ENCODE measurements around the gene PPP1R3G. TPM values are rescaled to one million over a fixed set of nuclear protein-coding genes. Genes with fewer than 3 reads are reported as not detected.

PPP1R3G gene
- total and polyA plus RNA-seq, 2 of the 13 experiments (the other 11 are each of a cell fraction or from before 2014, with no cell fraction given), result 1.2 to 1.3 TPM

GRCh38 chr6:5084781-5085647 lies at the start of gene PPP1R3G (continued):
- TF ChIP-seq ZFP91 (CRISPR knock-in tag; IDR thresholded peaks at IDR 0.05; ENCODE audit: borderline replicate concordance) (peak; percentile 8; the same call in 1 of the 2 replicates), ZNF83 (CRISPR knock-in tag; IDR thresholded peaks at IDR 0.05; ENCODE audit: borderline replicate concordance) (peak; percentile 59; the same call in 1 of the 2 replicates), ZFP90 (CRISPR knock-in tag; IDR thresholded peaks at IDR 0.05; ENCODE audit: borderline replicate concordance) (0 out of 2 replicates have a peak, but pooled peaks have one; percentile 37), RBM39 (IDR thresholded peaks at IDR 0.05; ENCODE audit: low read depth, low read length, poor library complexity, severe bottlenecking) (peak; percentile 31), ATF7 (IDR thresholded peaks at IDR 0.05) (no peak), ATF7 (CRISPR knock-in tag; IDR thresholded peaks at IDR 0.05) (0 out of 2 replicates have a peak, but pooled peaks have one; percentile 30), ASH2L (IDR thresholded peaks at IDR 0.05; ENCODE audit: insufficient read length, low read depth, low read length) (peak; percentile 33)

- no peaks in the 10 kb centered on the region for H3K79me2 ChIP-seq (ENCODE audit: insufficient read depth, low read length)
- intact Hi-C loops (cut with micrococcal nuclease; ENCODE audit: unreplicated experiment) (loop anchor here (10.0 kb wide), 1 partner anchor 721 kb away; no protein-coding TSS in a partner anchor), in situ Hi-C loops (cut with HindIII; ENCODE audit: extremely low pct_ligation_motif_present, low pct_unique_long_range_greater_than_20kb) (loop anchor here (5.0 kb wide), 1 partner anchor 1079 kb away; no protein-coding TSS in a partner anchor)
- POLR2A ChIA-PET, result interaction anchor here (1.0 kb wide), 1 partner anchor 10 kb away, joined by 4 read pairs; no protein-coding TSS in a partner anchor
- no peak overlapping the region for H3K27ac ChIP-seq (ENCODE audit: extremely low read length, insufficient read depth, low read length)
- peaks cover 28% of the 10 kb centered on the region for H3K4me1 ChIP-seq (ENCODE audit: insufficient read depth, low read length)
- no peak overlapping the region for H3K9ac ChIP-seq (ENCODE audit: insufficient read depth, low read depth, low read length)
- no peaks in the 10 kb centered on the region for H3K27me3 ChIP-seq (ENCODE audit: control insufficient read depth in 1 of 2, insufficient read depth in 2 of 2, low read length in 2 of 2)
- no peaks in the 10 kb centered on the region for H4K20me1 ChIP-seq (ENCODE audit: insufficient read depth, low read length)
- H3K4me3 ChIP-seq (replicated peaks in 1 of 3; ENCODE audit: insufficient read depth in 1 of 3, low read depth in 2 of 3, low read length in 3 of 3), result no peak overlapping the region
- CTCF ChIA-PET (ENCODE audit: low intra/inter-chr PET ratio, low total read pairs), result no interaction called here
- ATAC-seq, result peak; percentile 99
- peak; percentile 64 for DNase-seq (ENCODE audit: low spot score)
- BruUV-seq (replicated peaks), result no TSS peak
- WGBS (ENCODE audit: low lambda C conversion rate), result 38% methylated on average over 8 of the region's 8 CpGs
- H3K9me3 ChIP-seq (ENCODE audit: low read length), result no peaks in the 10 kb centered on the region
- peak; percentile 86 for FAIRE-seq
- H2AFZ ChIP-seq (ENCODE audit: low read length), result no peak overlapping the region
- H3K36me3 ChIP-seq (replicated peaks in 1 of 2; ENCODE audit: control insufficient read depth in 1 of 2, insufficient read depth in 2 of 2, low read length in 2 of 2), result no peaks in the 10 kb centered on the region
- H3K4me2 ChIP-seq (ENCODE audit: low read depth, low read length), result 0 out of 2 replicates have a peak overlapping the region, but pooled peaks have one; percentile 19
- TF ChIP-seq TEAD3 (CRISPR knock-in tag; optimal IDR thresholded peaks at IDR 0.05; ENCODE audit: borderline replicate concordance) (peak; percentile 68), XRCC5 (optimal IDR thresholded peaks at IDR 0.05; ENCODE audit: low read length) (peak; percentile 39), MAX (IDR thresholded peaks at IDR 0.05) (0 out of 2 replicates have a peak, but pooled peaks have one; percentile 32), SKI (IDR thresholded peaks at IDR 0.05; ENCODE audit: partially characterized antibody) (no peak), GZF1 (CRISPR knock-in tag; IDR thresholded peaks at IDR 0.05) (0 out of 2 replicates have a peak, but pooled peaks have one; percentile 44), ZNF431 (CRISPR knock-in tag; IDR thresholded peaks at IDR 0.05; ENCODE audit: borderline replicate concordance, low read depth) (peak; percentile 67; the same call in 1 of the 2 replicates), ZNF687 (CRISPR knock-in tag; IDR thresholded peaks at IDR 0.05) (peak; percentile 64), NCOA2 (CRISPR knock-in tag; IDR thresholded peaks at IDR 0.05) (no peak)
These were observed 48.9 kb upstream of the PPP1R3G start for GRCh38 chr6:5036269-5036668.
